Endothelial cell of umbilical vein (primary cell): ENCODE results near the gene C1orf115. TPM values are rescaled to one million over a fixed set of nuclear protein-coding genes. Genes with fewer than 3 reads are reported as not detected.

ENCODE experiments used
- BruUV-seq: library from RNA; stranded (reverse); fragments of 400-500 nt; replicated peaks from 2 replicates; lab custom pipeline; 2021; lab: Mats Ljungman, UMichigan
- CTCF ChIA-PET: fragments of 300-600, 350-600 bp; sonication (Branson Sonifier 250); formaldehyde crosslinking; loops from one replicate; lab custom pipeline; 2021; ENCODE audit warnings: antibody characterized with exemption, inconsistent platforms; lab: Charles Lee
- POLR2A ChIA-PET: fragments of 300-600, 350-600 bp; sonication (Branson Sonifier 250); formaldehyde crosslinking; loops from one replicate; lab custom pipeline; 2021; ENCODE audit warnings: antibody characterized with exemption, inconsistent platforms; lab: Charles Lee
- DNase-seq: peaks from one replicate; pipeline ENCODE4 v3.0.0-alpha.2; 2011; ENCODE audit warnings: low read depth, low spot score
- FAIRE-seq: peaks from 2 replicates; lab custom pipeline; 2011; peaks lifted over from hg19 to GRCh38; lab: Jason Lieb, UNC
- H2AFZ ChIP-seq: 2 replicates; pipeline ENCODE4 v1.6.0; 2012; ENCODE audit warnings: low read depth, low read length, control low read depth, inconsistent platforms
- H3K27ac ChIP-seq: 2 replicates; pipeline ENCODE4 v1.5.1; 2011; ENCODE audit warnings: low read depth, mild to moderate bottlenecking, control low read depth, low read length, moderate library complexity; ENCODE audit not compliant: insufficient read depth
- H3K27me3 ChIP-seq, 2 experiments: 2 replicates each; pipeline versions ENCODE4 v1.6.0 to v1.6.1; 2011; ENCODE audit warnings: low read length in 2 of 2, mixed read lengths in 1 of 2; ENCODE audit not compliant: control insufficient read depth in 2 of 2, insufficient read depth in 2 of 2
- H3K36me3 ChIP-seq, 2 experiments: 2 replicates in 1 of 2; 3 replicates in 1 of 2; pipeline ENCODE4 v1.5.1; 2011; ENCODE audit warnings: low read length in 2 of 2, mild to moderate bottlenecking in 1 of 2, moderate library complexity in 1 of 2; ENCODE audit not compliant: control insufficient read depth in 2 of 2, insufficient read depth in 2 of 2; ENCODE audit errors: extremely low read depth in 1 of 2
- H3K4me1 ChIP-seq: 3 replicates; pipeline ENCODE4 v1.5.1; 2011; ENCODE audit warnings: mild to moderate bottlenecking, low read length; ENCODE audit not compliant: control insufficient read depth, insufficient read depth; ENCODE audit errors: extremely low read depth
- H3K4me2 ChIP-seq: 2 replicates; pipeline ENCODE4 v1.6.1; 2011; ENCODE audit warnings: low read length, control low read depth, mixed read lengths; ENCODE audit not compliant: insufficient read depth
- H3K4me3 ChIP-seq, 3 experiments: fragments of 200-600 bp in 1 of 3; sonication (generic), shearing (Covaris generic) in 1 of 3; replicated peaks in 1 of 3; 2 replicates each; pipeline ENCODE4 v1.5.1; 2011 to 2016; ENCODE audit warnings: control low read depth in 3 of 3, low read length in 3 of 3, mild to moderate bottlenecking in 2 of 3, inconsistent platforms in 1 of 3, low read depth in 1 of 3, moderate library complexity in 1 of 3; ENCODE audit not compliant: insufficient read depth in 1 of 3
- H3K79me2 ChIP-seq: 2 replicates; pipeline ENCODE4 v1.6.0; 2012; ENCODE audit warnings: low read length, inconsistent platforms; ENCODE audit not compliant: control insufficient read depth, insufficient read depth
- H3K9ac ChIP-seq: replicated peaks from 2 replicates; pipeline ENCODE3; 2011; ENCODE audit warnings: low read length, control low read depth; ENCODE audit not compliant: insufficient read depth; ENCODE audit errors: extremely low read depth
- H3K9me1 ChIP-seq: replicated peaks from 3 replicates; pipeline ENCODE4 v1.6.0; 2011; ENCODE audit warnings: mild to moderate bottlenecking, low read length; ENCODE audit not compliant: control insufficient read depth, insufficient read depth; ENCODE audit errors: extremely low read depth
- H3K9me3 ChIP-seq: replicated peaks from 2 replicates; pipeline ENCODE4 v1.5.1; 2012; ENCODE audit warnings: low read length, inconsistent platforms; ENCODE audit not compliant: control insufficient read depth, insufficient read depth
- H4K20me1 ChIP-seq: replicated peaks from 2 replicates; pipeline ENCODE3; 2011; ENCODE audit warnings: mild to moderate bottlenecking, low read length; ENCODE audit not compliant: control insufficient read depth, insufficient read depth; ENCODE audit errors: extremely low read depth
- CTCF ChIP-seq, 2 donors: IDR thresholded peaks; 1 replicate in 1 of 2; 2 replicates in 1 of 2; pipeline ENCODE4 v1.5.1; 2011; ENCODE audit warnings: low read length in 2 of 2, mild to moderate bottlenecking in 2 of 2, moderate library complexity in 2 of 2, control low read depth in 1 of 2, inconsistent platforms in 1 of 2, low read depth in 1 of 2; ENCODE audit not compliant: insufficient read depth in 1 of 2; ENCODE audit errors: extremely low read depth in 1 of 2
- EZH2 ChIP-seq: IDR thresholded peaks from 2 replicates; pipeline ENCODE4 v1.6.1; 2012; ENCODE audit warnings: borderline replicate concordance, low read depth, mild to moderate bottlenecking, moderate library complexity, low read length, inconsistent platforms; ENCODE audit not compliant: severe bottlenecking
- FOS ChIP-seq: IDR thresholded peaks from 2 replicates; pipeline ENCODE4 v1.6.1; 2011; ENCODE audit warnings: mild to moderate bottlenecking, low read length, moderate library complexity, borderline replicate concordance; ENCODE audit not compliant: insufficient read depth
- GATA2 ChIP-seq: IDR thresholded peaks from 2 replicates; pipeline ENCODE4 v1.7.0; 2011; ENCODE audit warnings: low read depth, mild to moderate bottlenecking, moderate library complexity, mixed read lengths, low read length; ENCODE audit not compliant: insufficient read length, insufficient read depth
- JUN ChIP-seq: IDR thresholded peaks from 2 replicates; pipeline ENCODE4 v1.6.1; 2011; ENCODE audit warnings: borderline replicate concordance, low read depth; ENCODE audit not compliant: insufficient read length, insufficient read depth
- MAX ChIP-seq: IDR thresholded peaks from 2 replicates; pipeline ENCODE4 v1.6.1; 2011; ENCODE audit not compliant: insufficient read depth, insufficient read length
- MYC ChIP-seq: IDR thresholded peaks from one replicate; pipeline ENCODE4 v1.6.1; 2011; ENCODE audit warnings: mild to moderate bottlenecking, low read depth, low read length
- POLR2A ChIP-seq: IDR thresholded peaks from 2 replicates; pipeline ENCODE4 v1.6.1; 2012; ENCODE audit warnings: low read depth, mild to moderate bottlenecking, control low read depth, low read length
- POLR2AphosphoS5 ChIP-seq: IDR thresholded peaks from 2 replicates; pipeline ENCODE4 v1.6.1; 2012; ENCODE audit warnings: low read depth, mild to moderate bottlenecking, control low read depth, low read length, moderate library complexity; ENCODE audit not compliant: insufficient read depth
- dilution Hi-C: fragments of 300-500 bp; cut with MboI; formaldehyde crosslinking; loops from one replicate; pipeline ENCODE4 v1.15.0; 2019; ENCODE audit warnings: low sequenced_read_pairs; ENCODE audit not compliant: extremely low pct_ligation_motif_present
- intact Hi-C: fragments of 100-400 bp; cut with micrococcal nuclease; formaldehyde crosslinking; loops from one replicate; pipeline ENCODE4 v1.10.0; 2022
- polyA plus RNA-seq, 4 experiments: library from polyadenylated mRNA; depleted of rRNA in 3 of 4; stranded (reverse) in 3 of 4; unstranded in 1 of 4; fragments of >200 nt; gene quantifications; 2 replicates each; pipeline versions ENCODE4 v1.2.1 to v1.2.3, GENCODE V29; 2011 to 2012; ENCODE audit warnings: missing spikeins in 1 of 4
- total RNA-seq: library from RNA; stranded (reverse); gene quantifications from 2 replicates; pipeline ENCODE4 v1.2.3, GENCODE V29; 2021

Gene C1orf115
- total and polyA plus RNA-seq, 2 donors (not counting 3 experiments of a cell fraction or from before 2014, with no cell fraction given): 11.1 to 16.4 TPM

DNA sequence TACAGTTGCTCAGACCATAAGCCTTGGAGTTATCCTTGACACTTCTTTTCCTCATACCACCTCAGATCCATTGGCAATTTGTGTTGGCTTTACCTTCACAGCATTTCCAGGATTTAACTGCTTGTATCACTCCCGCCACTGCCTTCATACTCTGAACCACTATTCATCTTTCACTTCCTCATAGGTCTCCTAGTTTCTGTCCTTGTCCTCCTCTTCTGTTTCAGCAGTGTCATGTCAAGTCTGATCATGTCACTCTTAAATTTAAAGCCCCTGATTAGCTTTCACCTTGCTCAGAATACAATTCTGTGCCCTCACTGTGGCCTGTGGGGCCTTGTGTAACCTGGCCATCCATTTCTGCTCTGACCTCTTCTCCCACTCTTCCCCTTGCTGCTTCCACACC is 34.7 kb upstream of the C1orf115 start:
- ChIA-PET CTCF (interaction anchor here (1.0 to 1.1 kb wide), 2 partner anchors 8 to 35 kb away, joined by 3 read pairs; no protein-coding TSS in a partner anchor), POLR2A (no interaction called here)
- Histone ChIP-seq H3K36me3 (no peaks in the 10 kb centered on the region), H3K9ac (no peak overlapping the region), H3K4me3 (no peak overlapping the region), H3K4me2 (no peak overlapping the region), H2AFZ (no peak overlapping the region), H3K79me2 (no peaks in the 10 kb centered on the region), H3K27me3 (no peaks in the 10 kb centered on the region), H3K9me1 (no peaks in the 10 kb centered on the region), H3K9me3 (no peaks in the 10 kb centered on the region), H3K27ac (no peak overlapping the region), H4K20me1 (no peaks in the 10 kb centered on the region), H3K4me1 (no peaks in the 10 kb centered on the region)
- FAIRE-seq (no peak), DNase-seq (no peak)
- TF ChIP-seq JUN (no peak), POLR2AphosphoS5 (no peak), MYC (no peak), CTCF (IDR thresholded peaks at IDR 0.05; ENCODE audit: extremely low read depth in 1 of 2, insufficient read depth in 1 of 2, low read depth in 1 of 2, low read length in 2 of 2) (no peak), EZH2 (no peak), FOS (no peak), MAX (no peak), GATA2 (no peak), POLR2A (no peak)
- dilution Hi-C loops: no loop called here
- no TSS peak for BruUV-seq
- intact Hi-C loops: no loop called here
